ENCODE results near the gene MBP. TPM values are rescaled to one million over a fixed set of nuclear protein-coding genes. Genes with fewer than 3 reads are reported as not detected.

The MBP gene
- total and polyA plus RNA-seq, 2 experiments from 2014 or later, result 18.4 to 22.9 TPM

- no peak for TF ChIP-seq ZNF114 (CRISPR knock-in tag; IDR thresholded peaks at IDR 0.05)
- TF ChIP-seq EZH2phosphoT487 (IDR thresholded peaks at IDR 0.05; ENCODE audit: unreplicated experiment), result no peak
- no peak for TF ChIP-seq REST (IDR thresholded peaks at IDR 0.05; ENCODE audit: unreplicated experiment)
Observed at GRCh38 chr18:76981396-76981968, 151.1 kb downstream of the MBP start (continued).

GRCh38 chr18:76980663-76981395 is 151.8 kb downstream of the MBP start:
- H3K4me2 ChIP-seq, result no peak overlapping the region
- Mint-ChIP-seq H3K4me1 (peaks cover 36% of the 10 kb centered on the region), H3K9me3 (no peaks in the 10 kb centered on the region), H3K27ac (no peak overlapping the region), H3K4me3 (no peak overlapping the region), H3K36me3 (ENCODE audit: low read depth) (no peaks in the 10 kb centered on the region), H3K27me3 (ENCODE audit: insufficient read depth, low read depth, poor library complexity) (peaks cover 13% of the 10 kb centered on the region)
- no peak overlapping the region for H2AFZ ChIP-seq
- H3K4me3 ChIP-seq, result no peak overlapping the region
- peaks cover 22% of the 10 kb centered on the region for H3K4me1 ChIP-seq (ENCODE audit: insufficient read depth)
- no peak for ATAC-seq
- H3K27ac ChIP-seq (ENCODE audit: low read depth), result no peak overlapping the region
- H3K79me2 ChIP-seq (replicated peaks; ENCODE audit: insufficient read depth), result no peaks in the 10 kb centered on the region
- no peak for DNase-seq (ENCODE audit: low spot score)
- TF ChIP-seq ZNF462 (CRISPR knock-in tag; IDR thresholded peaks at IDR 0.05) (no peak), STAT1 (IDR thresholded peaks at IDR 0.05; ENCODE audit: unreplicated experiment) (no peak), ZNF331 (CRISPR knock-in tag; IDR thresholded peaks at IDR 0.05; ENCODE audit: low read depth) (no peak), REST (IDR thresholded peaks at IDR 0.05; ENCODE audit: unreplicated experiment) (no peak)
- H3K9me2 ChIP-seq (ENCODE audit: insufficient read depth), result no peaks in the 10 kb centered on the region
- no peaks in the 10 kb centered on the region for H4K20me1 ChIP-seq (replicated peaks; ENCODE audit: insufficient read depth)
- no peaks in the 10 kb centered on the region for H3F3A ChIP-seq (replicated peaks; ENCODE audit: low read depth)
- H3K27me3 ChIP-seq (ENCODE audit: insufficient read depth), result no peaks in the 10 kb centered on the region
- no peaks in the 10 kb centered on the region for H3K36me3 ChIP-seq (ENCODE audit: insufficient read depth)

All from GM23338 (cell line).